PC-9 (cell line): ENCODE data around the gene PPM1J.

Experiments used
- EZH2 ChIP-seq: fragments of 200-600 bp; sonication (generic); IDR thresholded peaks from 2 replicates; pipeline ENCODE4 v1.8.0; 2017; ENCODE audit warnings: antibody characterized with exemption, low read depth
- TF ChIP-seq, protein P1 (sequence below): fragments of 200-600 bp; sonication (generic); conservative IDR thresholded peaks from 2 replicates; pipeline ENCODE4 v1.6.1; 2017; ENCODE audit warnings: mixed run types, antibody characterized with exemption, mild to moderate bottlenecking, moderate library complexity

DNA sequence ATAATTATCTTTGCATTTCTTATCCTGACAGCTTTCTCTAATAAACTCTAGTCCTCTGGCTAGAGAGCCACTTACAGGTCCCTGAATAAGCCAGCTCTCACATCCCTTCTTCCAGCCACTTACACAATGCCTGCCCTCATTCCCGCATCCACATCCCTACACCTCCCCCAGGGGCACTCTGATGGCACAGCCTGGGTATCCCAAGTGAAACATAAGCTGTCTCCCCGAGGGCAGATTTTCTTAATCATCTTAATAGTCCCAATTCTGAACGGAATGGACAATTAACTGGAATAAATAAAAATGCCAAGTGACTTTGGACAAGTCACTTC, 13.1 kb downstream of the PPM1J start:
- TF ChIP-seq, protein P1, sequence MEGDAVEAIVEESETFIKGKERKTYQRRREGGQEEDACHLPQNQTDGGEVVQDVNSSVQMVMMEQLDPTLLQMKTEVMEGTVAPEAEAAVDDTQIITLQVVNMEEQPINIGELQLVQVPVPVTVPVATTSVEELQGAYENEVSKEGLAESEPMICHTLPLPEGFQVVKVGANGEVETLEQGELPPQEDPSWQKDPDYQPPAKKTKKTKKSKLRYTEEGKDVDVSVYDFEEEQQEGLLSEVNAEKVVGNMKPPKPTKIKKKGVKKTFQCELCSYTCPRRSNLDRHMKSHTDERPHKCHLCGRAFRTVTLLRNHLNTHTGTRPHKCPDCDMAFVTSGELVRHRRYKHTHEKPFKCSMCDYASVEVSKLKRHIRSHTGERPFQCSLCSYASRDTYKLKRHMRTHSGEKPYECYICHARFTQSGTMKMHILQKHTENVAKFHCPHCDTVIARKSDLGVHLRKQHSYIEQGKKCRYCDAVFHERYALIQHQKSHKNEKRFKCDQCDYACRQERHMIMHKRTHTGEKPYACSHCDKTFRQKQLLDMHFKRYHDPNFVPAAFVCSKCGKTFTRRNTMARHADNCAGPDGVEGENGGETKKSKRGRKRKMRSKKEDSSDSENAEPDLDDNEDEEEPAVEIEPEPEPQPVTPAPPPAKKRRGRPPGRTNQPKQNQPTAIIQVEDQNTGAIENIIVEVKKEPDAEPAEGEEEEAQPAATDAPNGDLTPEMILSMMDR, result no peak
- TF ChIP-seq EZH2, result no peak
